ENCODE measurements around the gene ATP5F1C. TPM values are rescaled to one million over a fixed set of nuclear protein-coding genes. Genes with fewer than 3 reads are reported as not detected.
"Not testable (repeated sequence)": the region's sequence is repeated elsewhere in the genome, so short reads cannot be mapped to it uniquely, and the experiment has no call there.

The ATP5F1C gene
- total RNA-seq, 2 experiments from 2014 or later: 317 to 396 TPM

- peaks cover 32% of the 10 kb centered on the region for H3K36me3 Mint-ChIP-seq (ENCODE audit: low read depth)
- H3K27ac Mint-ChIP-seq: no peak overlapping the region
- no peak for ATAC-seq
- H3K9me3 Mint-ChIP-seq (ENCODE audit: low read depth): no peaks in the 10 kb centered on the region
- intact Hi-C loops (cut with DNase I, micrococcal nuclease): no loop called here
- H3K4me1 Mint-ChIP-seq: no peaks in the 10 kb centered on the region
- ChIA-PET POLR2A (no interaction called here), CTCF (no interaction called here)
- DNase-seq: no peak
- no peaks in the 10 kb centered on the region for H3K27me3 Mint-ChIP-seq
- H3K4me3 Mint-ChIP-seq: no peak overlapping the region
Observed at GRCh38 chr10:7768417-7768816, 19.6 kb upstream of the ATP5F1C start.

- no peak overlapping the region for H3K4me3 Mint-ChIP-seq
- no peaks in the 10 kb centered on the region for H3K4me1 Mint-ChIP-seq
- peaks cover 32% of the 10 kb centered on the region for H3K36me3 Mint-ChIP-seq (ENCODE audit: low read depth)
- CTCF ChIA-PET: no interaction called here
- ATAC-seq (no peak), DNase-seq (no peak)
- intact Hi-C loops (cut with DNase I, micrococcal nuclease): no loop called here
- no peak overlapping the region for H3K27ac Mint-ChIP-seq
- H3K9me3 Mint-ChIP-seq (ENCODE audit: low read depth): no peaks in the 10 kb centered on the region
- no peaks in the 10 kb centered on the region for H3K27me3 Mint-ChIP-seq
- POLR2A ChIA-PET: no interaction called here
Observed at GRCh38 chr10:7773845-7774801, 13.9 kb upstream of the ATP5F1C start.

GRCh38 chr10:7776777-7777176, 11.2 kb upstream of the ATP5F1C start:
- DNase-seq: no peak
- H3K27me3 Mint-ChIP-seq: no peaks in the 10 kb centered on the region
- ChIA-PET CTCF (interaction anchor here (0.6 to 0.7 kb wide), 2 partner anchors 20 to 33 kb away, joined by 3 to 4 read pairs; no protein-coding TSS in a partner anchor), POLR2A (interaction anchor here (0.6 kb wide), 2 partner anchors 86 to 535 kb away, joined by 3 to 5 read pairs; no protein-coding TSS in a partner anchor)
- no peaks in the 10 kb centered on the region for H3K9me3 Mint-ChIP-seq (ENCODE audit: low read depth)
- H3K4me3 Mint-ChIP-seq: no peak overlapping the region
- no peaks in the 10 kb centered on the region for H3K4me1 Mint-ChIP-seq
- no peak for ATAC-seq
- H3K36me3 Mint-ChIP-seq (ENCODE audit: low read depth): peaks cover 41% of the 10 kb centered on the region
- intact Hi-C loops (cut with DNase I, micrococcal nuclease): no loop called here
- no peak overlapping the region for H3K27ac Mint-ChIP-seq

- H3K27ac Mint-ChIP-seq; intact Hi-C loops (cut with DNase I, micrococcal nuclease); POLR2A ChIA-PET; ATAC-seq; DNase-seq; H3K27me3 Mint-ChIP-seq; H3K4me3 Mint-ChIP-seq; H3K9me3 Mint-ChIP-seq (ENCODE audit: low read depth): not testable (repeated sequence)
- Mint-ChIP-seq H3K4me1 (peaks cover 20% of the 10 kb centered on the region), H3K36me3 (ENCODE audit: low read depth) (peaks cover 26% of the 10 kb centered on the region)
- CTCF ChIA-PET: interaction anchor here (0.6 kb wide), 1 partner anchor 1134 kb away, joined by 3 read pairs; no protein-coding TSS in a partner anchor
Observed at GRCh38 chr10:7782194-7782593, 5.8 kb upstream of the ATP5F1C start.

GRCh38 chr10:7786430-7786829, 1.5 kb upstream of the ATP5F1C start:
- Mint-ChIP-seq H3K9me3 (ENCODE audit: low read depth) (no peaks in the 10 kb centered on the region), H3K4me1 (peaks cover 38% of the 10 kb centered on the region), H3K4me3 (no peak overlapping the region), H3K36me3 (ENCODE audit: low read depth) (peaks cover 19% of the 10 kb centered on the region), H3K27me3 (no peaks in the 10 kb centered on the region), H3K27ac (no peak overlapping the region)
- ChIA-PET POLR2A (no interaction called here), CTCF (interaction anchor here (0.6 kb wide), 1 partner anchor 872 kb away, joined by 3 read pairs; no protein-coding TSS in a partner anchor)
- DNase-seq: no peak
- ATAC-seq: no peak
- intact Hi-C loops (cut with DNase I, micrococcal nuclease): no loop called here

- ChIA-PET CTCF (interaction anchor here (1.1 to 2.5 kb wide), 3 partner anchors 31 to 262 kb away, joined by 4 to 14 read pairs (median 6); partner anchors contain the start of gene TAF3), POLR2A (interaction anchor here (0.6 to 3.1 kb wide), 5 partner anchors 12 to 1624 kb away, joined by 3 to 26 read pairs (median 3); partner anchors contain the start of gene TAF3)
- no peaks in the 10 kb centered on the region for H3K9me3 Mint-ChIP-seq (ENCODE audit: low read depth)
- DNase-seq (peak; percentile 45), ATAC-seq (peak; percentile 30)
- peaks cover 27% of the 10 kb centered on the region for H3K36me3 Mint-ChIP-seq (ENCODE audit: low read depth)
- intact Hi-C loops (cut with DNase I, micrococcal nuclease): no loop called here
- no peak overlapping the region for H3K4me3 Mint-ChIP-seq
- H3K27ac Mint-ChIP-seq: no peak overlapping the region
- H3K4me1 Mint-ChIP-seq: peaks cover 47% of the 10 kb centered on the region
- no peaks in the 10 kb centered on the region for H3K27me3 Mint-ChIP-seq
Observed at GRCh38 chr10:7787150-7787856, 674 bp upstream of the ATP5F1C start.

- intact Hi-C loops (cut with DNase I, micrococcal nuclease): loop anchor here (1.0 to 2.0 kb wide), 2 partner anchors 30 to 264 kb away; partner anchors contain the start of gene TAF3 (in 2 of the 2)
- peaks cover 57% of the 10 kb centered on the region for H3K4me1 Mint-ChIP-seq
- no peak overlapping the region for H3K27ac Mint-ChIP-seq
- CTCF ChIA-PET: interaction anchor here (0.7 to 2.5 kb wide), 5 partner anchors 8 to 367 kb away, joined by 3 to 14 read pairs (median 4); partner anchors contain the start of gene TAF3
- peak; percentile 4 for ATAC-seq
- no peak for DNase-seq
- no peaks in the 10 kb centered on the region for H3K9me3 Mint-ChIP-seq (ENCODE audit: low read depth)
- POLR2A ChIA-PET: interaction anchor here (3.1 kb wide), 1 partner anchor 30 kb away, joined by 26 read pairs; the partner anchor contains the start of gene TAF3
- peaks cover 27% of the 10 kb centered on the region for H3K36me3 Mint-ChIP-seq (ENCODE audit: low read depth)
- no peak overlapping the region for H3K4me3 Mint-ChIP-seq
- no peaks in the 10 kb centered on the region for H3K27me3 Mint-ChIP-seq
Observed at GRCh38 chr10:7788639-7789286, 786 bp downstream of the ATP5F1C start.

GRCh38 chr10:7789390-7789789, 1.4 kb downstream of the ATP5F1C start:
- POLR2A ChIA-PET: interaction anchor here (3.1 kb wide), 1 partner anchor 29 kb away, joined by 26 read pairs; the partner anchor contains the start of gene TAF3
- Mint-ChIP-seq H3K4me1 (peaks cover 58% of the 10 kb centered on the region), H3K27me3 (no peaks in the 10 kb centered on the region), H3K4me3 (no peak overlapping the region), H3K9me3 (ENCODE audit: low read depth) (no peaks in the 10 kb centered on the region), H3K27ac (no peak overlapping the region), H3K36me3 (ENCODE audit: low read depth) (peaks cover 26% of the 10 kb centered on the region)
- DNase-seq (peak; percentile 7), ATAC-seq (no peak)
- CTCF ChIA-PET: interaction anchor here (2.5 kb wide), 1 partner anchor 29 kb away, joined by 14 read pairs; the partner anchor contains the start of gene TAF3
- intact Hi-C loops (cut with DNase I, micrococcal nuclease): loop anchor here in 1 of 2 experiments (2.0 kb wide), 1 partner anchor 263 kb away; no protein-coding TSS in a partner anchor

- H3K27ac Mint-ChIP-seq: no peak overlapping the region
- ChIA-PET POLR2A (no interaction called here), CTCF (interaction anchor here (0.6 to 1.3 kb wide), 3 partner anchors 17 to 148 kb away, joined by 3 to 4 read pairs (median 4); partner anchors contain the start of gene TAF3)
- ATAC-seq: no peak
- H3K9me3 Mint-ChIP-seq (ENCODE audit: low read depth): no peaks in the 10 kb centered on the region
- peaks cover 41% of the 10 kb centered on the region for H3K36me3 Mint-ChIP-seq (ENCODE audit: low read depth)
- H3K27me3 Mint-ChIP-seq: no peaks in the 10 kb centered on the region
- H3K4me3 Mint-ChIP-seq: no peak overlapping the region
- DNase-seq: no peak
- peaks cover 69% of the 10 kb centered on the region for H3K4me1 Mint-ChIP-seq
- intact Hi-C loops (cut with DNase I, micrococcal nuclease): no loop called here
Observed at GRCh38 chr10:7792541-7792940, 4.6 kb downstream of the ATP5F1C start.

- POLR2A ChIA-PET: no interaction called here
- Mint-ChIP-seq H3K4me1 (peaks cover 70% of the 10 kb centered on the region), H3K27me3 (no peaks in the 10 kb centered on the region), H3K4me3 (no peak overlapping the region), H3K27ac (no peak overlapping the region), H3K36me3 (ENCODE audit: low read depth) (peaks cover 51% of the 10 kb centered on the region), H3K9me3 (ENCODE audit: low read depth) (no peaks in the 10 kb centered on the region)
- DNase-seq: no peak
- CTCF ChIA-PET: interaction anchor here (1.2 kb wide), 1 partner anchor 24 kb away, joined by 3 read pairs; the partner anchor contains the start of gene TAF3
- intact Hi-C loops (cut with DNase I, micrococcal nuclease): no loop called here
- ATAC-seq: no peak
Observed at GRCh38 chr10:7794251-7795026, 6.5 kb downstream of the ATP5F1C start.

Data from activated CD4-positive, alpha-beta T cell treated with anti-CD3 and anti-CD28 coated beads for 36 hours (primary cell).